ENCODE results near the gene EIF3L.
A peak's percentile ranks its signal among the peaks of the same experiment; 100 is the strongest.

The EIF3L gene

GRCh38 chr22:37818409-37819104 is 30.7 kb upstream of the EIF3L start:
- DNase-seq (ENCODE audit: low read depth): no peak
- peak overlapping the region; percentile 6; the same call in 1 of the 2 replicates for H3K4me3 ChIP-seq (ENCODE audit: low read depth, low read length)
- peak; percentile 25 for TF ChIP-seq CTCF (IDR thresholded peaks at IDR 0.05; ENCODE audit: low read depth, low read length, missing control alignments)

- DNase-seq (ENCODE audit: low read depth): no peak
- TF ChIP-seq CTCF (IDR thresholded peaks at IDR 0.05; ENCODE audit: low read depth, low read length, missing control alignments): no peak
- H3K4me3 ChIP-seq (ENCODE audit: low read depth, low read length): no peak overlapping the region
These were observed 30.1 kb upstream of the EIF3L start for GRCh38 chr22:37819105-37819433.

GRCh38 chr22:37820350-37820749 is 28.9 kb upstream of the EIF3L start:
- no peak for TF ChIP-seq CTCF (IDR thresholded peaks at IDR 0.05; ENCODE audit: low read depth, low read length, missing control alignments)
- no peak for DNase-seq (ENCODE audit: low read depth)
- no peak overlapping the region for H3K4me3 ChIP-seq (ENCODE audit: low read depth, low read length)

- no peak for TF ChIP-seq CTCF (IDR thresholded peaks at IDR 0.05; ENCODE audit: low read depth, low read length, missing control alignments)
- no peak overlapping the region for H3K4me3 ChIP-seq (ENCODE audit: low read depth, low read length)
- DNase-seq (ENCODE audit: low read depth): no peak
These were observed 27.0 kb upstream of the EIF3L start for GRCh38 chr22:37822079-37822833.

GRCh38 chr22:37823134-37823985 is 25.9 kb upstream of the EIF3L start, which contains the start of gene GALR3:
Gene GALR3 (plus strand): TSS chr22:37823382. CDS start chr22:37823407, 25 bp downstream.
- no peak for TF ChIP-seq CTCF (IDR thresholded peaks at IDR 0.05; ENCODE audit: low read depth, low read length, missing control alignments)
- H3K4me3 ChIP-seq (ENCODE audit: low read depth, low read length): no peak within 1 kb of the TSS; the same call in 1 of the 2 replicates
- DNase-seq (ENCODE audit: low read depth): no peak

GRCh38 chr22:37824674-37825641 is 24.3 kb upstream of the EIF3L start:
- peak overlapping the region; percentile 51 for H3K4me3 ChIP-seq (ENCODE audit: low read depth, low read length)
- peak; percentile 4 for TF ChIP-seq CTCF (IDR thresholded peaks at IDR 0.05; ENCODE audit: low read depth, low read length, missing control alignments)
- no peak for DNase-seq (ENCODE audit: low read depth)
